Ishikawa (cell line): ENCODE measurements around the gene RHOU.

Source experiments
- CEBPB ChIP-seq: IDR thresholded peaks from 2 replicates; pipeline ENCODE4 v1.6.1; 2012
- YY1 ChIP-seq: IDR thresholded peaks from 2 replicates; pipeline ENCODE4 v1.6.1; 2012; ENCODE audit warnings: low read depth

- TF ChIP-seq YY1 (no peak), CEBPB (no peak)
Observed at GRCh38 chr1:228794173-228794572, 58.9 kb downstream of the RHOU start.
